ENCODE results near the gene MED27.

MED27 gene, protein sequence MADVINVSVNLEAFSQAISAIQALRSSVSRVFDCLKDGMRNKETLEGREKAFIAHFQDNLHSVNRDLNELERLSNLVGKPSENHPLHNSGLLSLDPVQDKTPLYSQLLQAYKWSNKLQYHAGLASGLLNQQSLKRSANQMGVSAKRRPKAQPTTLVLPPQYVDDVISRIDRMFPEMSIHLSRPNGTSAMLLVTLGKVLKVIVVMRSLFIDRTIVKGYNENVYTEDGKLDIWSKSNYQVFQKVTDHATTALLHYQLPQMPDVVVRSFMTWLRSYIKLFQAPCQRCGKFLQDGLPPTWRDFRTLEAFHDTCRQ

DNA sequence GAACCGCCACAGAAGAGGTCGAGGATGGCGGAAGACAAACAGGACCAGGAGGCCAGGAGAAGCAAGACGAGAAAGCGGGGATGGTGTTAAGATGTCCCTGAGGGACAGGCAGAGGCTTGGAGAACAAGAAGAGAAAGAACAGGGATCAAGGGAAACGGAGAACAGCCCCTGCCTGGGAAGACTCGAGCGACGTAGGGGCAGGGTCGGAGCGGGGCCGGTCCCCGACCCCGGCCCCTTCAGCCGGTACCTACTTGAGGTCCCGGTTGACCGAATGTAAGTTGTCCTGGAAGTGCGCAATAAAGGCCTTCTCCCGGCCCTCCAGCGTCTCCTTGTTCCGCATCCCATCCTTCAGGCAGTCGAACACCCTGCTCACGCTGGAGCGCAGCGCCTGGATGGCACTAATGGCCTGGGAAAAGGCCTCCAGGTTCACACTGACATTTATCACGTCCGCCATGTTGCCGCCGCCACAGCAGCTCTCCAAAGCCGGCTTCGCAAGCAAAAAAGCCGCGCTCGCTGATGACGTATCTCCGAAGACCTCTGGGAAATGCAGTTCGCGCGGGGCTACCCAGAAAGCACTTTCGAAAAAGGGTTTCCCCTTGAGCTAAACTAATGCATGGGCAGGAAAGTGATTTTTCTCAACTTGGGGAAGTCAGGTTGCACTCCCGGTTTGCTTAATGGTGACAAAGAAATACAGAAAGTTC is at the start of gene MED27:
MED27 (minus strand) TSS at position 477 of the 701 bp plus-strand sequence; CDS start at position 454, 23 bp downstream.
- DNase-seq, result peak; percentile 96

DNA sequence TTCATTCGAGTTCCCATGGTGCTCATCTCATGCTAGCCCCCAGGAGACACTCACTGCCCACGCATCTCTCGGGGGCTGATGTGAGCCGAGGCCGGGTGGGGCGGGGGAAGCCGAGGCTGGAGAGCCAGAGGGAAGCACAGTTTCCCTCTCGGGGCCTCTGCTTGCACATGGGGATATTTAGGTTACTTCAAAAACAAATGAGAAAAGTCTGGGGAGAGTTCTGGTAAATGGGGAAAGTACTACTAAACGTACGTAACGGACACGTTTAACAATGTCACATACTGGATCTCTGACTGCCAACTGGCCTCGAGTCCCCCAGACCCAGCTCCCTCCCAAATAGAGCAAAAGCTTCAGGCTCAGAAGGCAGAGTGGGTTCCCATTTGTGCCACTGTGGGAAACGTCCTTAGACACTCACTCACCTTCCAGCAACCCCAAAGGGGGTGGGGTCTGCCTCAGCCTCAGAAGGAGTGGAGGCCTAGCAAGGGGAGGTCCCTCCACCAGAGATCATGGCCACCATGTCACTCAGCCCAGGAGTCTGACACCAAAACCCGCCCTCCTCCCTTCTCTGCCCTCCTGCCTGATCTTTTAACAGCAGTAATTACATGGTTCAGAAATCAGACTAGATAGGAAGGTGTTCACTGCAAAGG is 48.3 kb upstream of the MED27 start:
- DNase-seq, result no peak

DNA sequence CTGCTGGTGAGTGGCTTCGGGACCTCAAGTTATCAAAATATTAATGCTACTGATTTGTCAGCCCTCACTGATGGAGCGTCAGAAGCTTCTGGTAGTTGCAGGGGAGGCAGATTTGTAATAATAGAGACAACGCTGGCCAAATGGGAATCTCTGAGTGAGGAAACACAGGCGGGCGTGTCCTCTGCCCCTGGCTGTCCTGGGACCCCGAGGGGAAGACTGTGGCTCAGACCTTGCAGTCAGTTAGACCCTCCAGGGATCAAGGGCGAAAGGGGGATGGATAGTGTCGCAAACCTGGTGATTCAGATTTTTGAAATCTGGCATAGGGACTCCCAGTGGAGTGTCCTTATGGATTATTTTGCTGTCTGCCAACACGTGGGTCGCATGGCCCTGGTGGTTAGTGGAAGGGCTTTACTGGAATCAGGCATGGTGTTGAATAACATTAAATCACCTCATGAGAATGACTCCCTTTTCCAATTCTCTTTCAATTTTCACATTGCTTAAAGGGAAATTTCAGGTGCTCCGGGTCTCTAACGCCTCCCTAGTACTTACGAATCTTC is 47.1 kb upstream of the MED27 start:
- no peak for DNase-seq

DNA sequence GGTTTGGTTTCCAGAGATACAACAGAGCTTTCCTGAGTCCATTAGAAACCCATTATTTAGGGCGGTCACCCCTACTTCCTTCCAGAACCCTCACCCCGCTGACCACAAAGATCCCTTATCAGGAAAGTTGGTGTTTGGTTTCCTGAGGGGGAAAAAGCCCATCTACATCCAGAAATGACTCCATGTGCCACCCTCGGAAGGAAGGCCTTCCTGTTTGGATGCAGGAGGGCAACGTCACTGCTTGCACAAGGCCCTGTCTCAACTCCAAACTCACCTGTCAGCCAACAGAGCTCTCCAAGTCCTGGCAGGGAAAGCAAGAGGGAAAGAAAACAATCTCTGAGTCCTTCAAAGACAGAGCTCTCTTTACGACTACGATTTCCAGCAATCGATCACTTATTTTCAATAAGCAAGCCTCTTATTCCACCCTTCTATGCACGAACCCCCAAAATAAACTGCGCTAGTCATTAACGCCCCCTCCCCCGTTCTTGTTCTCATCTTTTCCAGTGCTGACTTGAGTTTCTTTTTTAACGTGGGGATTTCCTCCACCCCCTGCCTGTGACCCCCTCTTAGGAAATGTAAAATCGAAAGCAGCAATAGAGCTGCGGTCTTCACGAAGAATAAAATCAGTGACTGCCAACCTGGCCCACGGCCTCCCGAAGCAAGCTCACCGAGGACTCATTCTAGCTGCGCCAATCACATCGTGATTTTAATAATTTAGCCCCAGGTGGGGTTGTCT is 46.4 kb upstream of the MED27 start:
- no peak for DNase-seq

DNA sequence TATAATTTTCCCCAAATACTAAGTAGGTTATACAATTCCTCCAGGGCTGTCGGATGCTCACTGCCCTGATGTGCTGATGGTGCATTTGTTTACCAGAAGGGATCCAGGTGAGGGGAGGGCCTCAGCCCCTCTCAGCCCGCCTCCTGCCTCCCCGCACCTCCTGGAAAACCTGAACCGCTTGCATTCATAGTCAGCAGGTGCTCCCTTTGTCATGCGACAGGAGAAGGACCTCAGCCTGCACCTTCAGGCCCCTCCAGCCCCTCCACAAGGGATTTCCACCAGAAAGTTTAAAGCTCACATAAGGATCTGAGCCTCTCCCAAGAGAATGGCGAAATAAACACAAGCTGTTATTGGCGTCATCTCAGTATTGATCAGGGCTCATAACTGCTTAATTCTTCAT is 45.7 kb upstream of the MED27 start:
- no peak for DNase-seq

DNA sequence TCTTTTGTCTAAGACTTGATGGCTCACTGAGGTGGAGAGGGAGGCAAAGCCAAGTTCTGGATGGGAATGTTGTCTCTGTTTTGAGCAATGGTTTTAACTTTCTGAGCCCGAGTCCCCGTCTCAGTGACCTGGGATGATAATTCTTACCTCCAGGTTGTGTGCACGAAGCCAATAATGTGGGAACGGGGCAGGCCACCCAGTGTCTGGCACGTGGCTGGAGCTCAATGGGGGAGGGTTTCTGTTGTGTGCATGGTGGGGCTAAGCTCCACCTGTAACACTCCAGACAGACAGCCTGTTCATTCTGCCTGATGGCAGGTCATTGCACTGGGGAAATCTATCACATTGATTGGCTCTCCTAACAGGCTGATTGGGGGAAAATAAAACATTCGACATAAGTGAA is 45.1 kb upstream of the MED27 start:
- no peak for DNase-seq

DNA sequence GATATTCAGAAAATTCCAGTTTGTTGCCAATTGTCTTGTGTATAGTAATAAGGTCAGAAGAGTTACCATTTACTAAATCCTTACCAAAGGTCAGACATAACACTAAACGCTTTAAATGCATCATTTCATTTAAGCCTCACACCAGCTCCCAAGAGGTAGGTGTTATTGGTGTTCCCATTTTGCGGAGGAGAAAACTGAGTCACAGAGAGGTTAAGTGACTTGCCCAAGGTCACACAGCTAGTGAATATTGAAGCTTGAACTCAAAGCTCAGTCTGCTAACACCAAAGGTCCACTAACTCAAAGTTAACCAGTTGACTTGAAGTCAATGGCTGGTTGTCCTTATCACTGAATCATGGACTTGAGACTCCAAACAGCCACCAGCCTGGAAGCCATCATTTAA is 41.4 kb upstream of the MED27 start:
- DNase-seq, result no peak

DNA sequence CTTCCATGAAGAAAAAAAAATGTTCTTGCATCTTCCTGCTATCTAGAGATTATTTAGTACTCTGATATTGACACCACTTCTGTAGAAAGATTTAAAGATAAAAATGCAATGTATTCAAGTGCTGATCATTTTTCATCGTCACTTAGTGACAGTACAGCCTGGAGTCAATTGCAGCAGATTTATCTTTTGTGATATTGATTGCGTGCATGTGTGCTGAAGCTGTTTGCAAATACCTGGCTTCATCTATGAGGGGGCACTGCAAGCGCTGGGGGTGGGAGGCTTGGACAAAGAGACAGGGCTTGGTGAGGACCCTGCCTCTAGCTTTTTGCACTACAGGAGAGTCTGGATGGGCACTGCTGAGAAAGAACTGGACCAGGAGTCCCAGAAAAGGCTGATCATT is 38.0 kb upstream of the MED27 start:
- no peak for DNase-seq

DNA sequence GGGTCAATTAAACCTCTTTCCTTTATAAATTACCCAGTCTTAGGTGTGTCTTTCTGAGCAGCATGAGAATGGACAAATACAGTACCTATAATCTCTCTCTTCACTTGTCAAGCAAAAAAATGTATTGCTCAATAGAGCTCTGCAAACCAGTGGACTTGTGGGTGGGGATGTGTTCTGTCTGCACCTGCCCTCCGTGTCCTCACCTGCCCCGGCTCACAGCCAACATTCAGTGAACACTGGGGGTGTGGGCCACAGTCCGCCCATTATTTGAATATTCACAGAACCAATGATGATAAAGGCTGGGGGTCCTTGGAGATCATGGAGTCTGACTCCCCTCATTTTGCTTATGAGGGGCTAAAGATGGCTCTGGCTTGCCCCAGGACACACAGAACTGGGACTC is 36.9 kb upstream of the MED27 start:
- DNase-seq, result no peak

DNA sequence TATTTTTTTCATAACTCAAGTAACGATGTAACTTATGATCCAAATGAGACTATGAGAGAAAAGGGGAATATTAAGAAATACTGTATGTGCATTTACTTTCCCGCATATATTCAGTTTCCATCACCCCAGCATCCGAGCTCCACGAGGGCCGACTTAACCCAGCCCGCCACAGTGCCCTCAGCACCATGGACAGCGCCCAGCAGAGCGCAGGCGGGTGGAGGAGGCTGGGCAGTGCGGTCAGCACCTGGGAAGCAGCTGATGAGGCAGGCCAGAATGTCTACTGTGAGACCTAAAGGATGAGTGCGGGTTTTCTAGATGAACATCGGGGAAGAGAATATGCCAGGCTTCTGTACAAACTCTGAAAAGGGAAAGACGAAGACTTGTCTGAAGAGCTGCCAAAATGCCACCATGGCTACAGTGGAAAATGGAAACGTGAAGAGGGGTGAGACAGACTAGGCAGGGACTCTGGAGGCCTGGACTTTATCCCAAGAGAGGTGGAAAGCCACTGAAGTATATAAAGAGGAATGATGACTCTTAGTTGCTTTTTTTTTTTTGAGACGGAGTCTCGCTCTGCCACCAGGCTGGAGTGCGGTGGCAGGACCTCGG is 34.5 kb upstream of the MED27 start:
- DNase-seq, result peak; percentile 8

DNA sequence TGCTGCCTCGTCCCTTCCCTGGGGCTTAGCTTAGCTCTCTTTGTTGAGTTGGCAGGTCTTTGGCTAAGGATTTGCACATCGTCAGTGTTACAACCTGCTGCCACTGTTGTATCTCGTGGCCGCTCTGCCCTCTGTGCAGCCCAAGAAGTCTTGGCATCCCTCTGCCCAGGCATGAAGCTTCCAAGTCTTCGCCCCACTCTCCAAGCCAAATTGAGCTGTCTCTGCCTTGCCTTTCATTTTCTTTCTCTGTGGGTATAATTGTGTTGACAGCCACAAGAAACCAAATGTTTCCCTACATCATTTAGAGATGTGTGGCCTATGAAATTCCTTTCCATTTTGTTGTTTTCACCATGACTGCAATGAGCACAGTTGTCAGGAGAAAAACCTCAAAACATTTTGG is 29.6 kb upstream of the MED27 start:
- no peak for DNase-seq

DNA sequence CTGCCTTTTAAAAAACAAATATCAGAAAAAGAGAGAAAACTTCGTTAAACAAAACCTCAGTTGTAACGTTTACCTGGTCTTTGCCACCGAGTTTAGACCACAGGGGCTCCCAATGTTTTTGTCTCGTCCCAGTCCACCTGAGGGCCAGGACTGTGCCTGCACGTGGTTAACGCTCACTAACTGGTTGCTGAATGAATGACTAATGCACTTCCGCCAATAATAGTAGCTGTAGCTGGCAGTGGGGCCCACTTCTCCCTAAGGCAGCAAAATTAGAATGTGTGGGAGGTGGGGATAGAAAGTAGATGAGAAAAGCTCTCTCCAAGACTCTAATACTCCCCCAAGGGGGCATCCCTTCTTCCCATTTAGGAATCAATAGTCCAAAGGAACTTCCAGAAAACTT is 29.1 kb upstream of the MED27 start:
- no peak for DNase-seq

DNA sequence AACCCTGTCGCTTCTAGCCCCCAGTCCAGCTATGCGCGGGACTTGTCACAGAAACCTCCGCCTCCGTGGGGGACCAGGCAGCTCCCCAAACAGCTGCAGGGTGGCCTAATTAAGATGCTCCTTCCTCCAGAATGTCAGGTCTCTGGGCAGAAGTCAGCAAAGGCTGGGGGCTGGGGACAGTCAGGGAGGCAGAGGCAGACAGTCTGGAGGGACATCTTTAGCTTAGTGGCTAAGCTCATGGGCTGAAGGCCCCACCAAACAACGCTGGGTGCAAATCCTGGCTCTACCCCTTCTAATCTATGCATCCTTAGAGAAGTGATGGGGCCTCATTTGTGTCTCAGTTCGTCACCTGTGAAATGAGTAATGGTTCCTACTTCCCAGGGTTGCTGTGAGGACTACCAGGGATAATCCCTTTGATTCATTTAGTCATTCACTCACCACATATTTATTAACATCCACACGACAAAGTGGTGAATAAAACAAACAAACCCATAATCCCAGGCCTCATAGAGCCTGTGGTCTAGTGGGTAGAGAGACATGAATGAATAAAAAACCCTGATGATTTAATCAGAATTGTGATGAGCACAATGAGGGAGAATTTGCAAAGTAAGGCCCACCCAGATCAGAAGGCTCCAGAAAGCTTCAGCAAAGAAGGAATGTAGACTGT is 20.2 kb upstream of the MED27 start:
- DNase-seq, result no peak

DNA sequence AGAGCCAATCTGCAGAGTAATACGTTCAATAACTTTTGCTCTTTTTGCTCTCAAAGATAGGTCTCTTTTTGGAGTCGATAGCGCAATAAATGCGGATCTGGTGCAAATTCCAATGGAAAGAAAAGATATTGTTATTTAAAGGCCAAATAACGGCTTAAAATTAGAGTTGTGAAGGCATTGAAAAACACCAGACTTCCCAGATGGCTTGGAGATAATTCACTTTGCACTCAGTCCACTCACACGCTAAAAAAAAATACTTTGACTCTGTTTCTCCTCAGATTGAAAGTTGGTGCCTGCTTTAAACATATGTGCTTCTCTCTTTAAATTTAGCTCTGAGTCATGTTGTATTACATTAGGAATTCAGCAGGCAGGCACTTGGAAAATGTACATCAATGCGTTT is 19.5 kb upstream of the MED27 start:
- no peak for DNase-seq

DNA sequence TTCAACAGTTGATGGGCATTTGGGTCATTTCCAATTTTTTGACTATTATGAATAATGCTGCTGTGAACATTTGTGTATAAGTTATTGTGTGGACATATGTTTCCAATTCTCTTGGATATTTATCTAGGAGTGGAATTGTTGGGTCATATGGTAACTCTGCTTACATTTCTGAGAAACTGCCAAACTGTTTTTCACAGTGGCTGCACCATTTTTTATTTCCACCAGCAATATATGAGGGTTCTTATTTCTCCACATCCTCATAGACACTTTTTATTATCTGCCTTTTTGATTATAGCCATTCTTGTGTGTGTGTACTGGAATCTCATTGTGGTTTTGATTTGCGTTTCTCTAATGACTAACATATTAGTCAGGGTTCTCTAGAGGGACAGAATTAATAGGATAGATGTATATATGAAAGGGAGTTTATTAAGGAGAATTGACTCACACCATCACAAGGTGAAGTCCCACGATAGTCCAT is 14.7 kb upstream of the MED27 start:
- peak; percentile 30 for DNase-seq

DNA sequence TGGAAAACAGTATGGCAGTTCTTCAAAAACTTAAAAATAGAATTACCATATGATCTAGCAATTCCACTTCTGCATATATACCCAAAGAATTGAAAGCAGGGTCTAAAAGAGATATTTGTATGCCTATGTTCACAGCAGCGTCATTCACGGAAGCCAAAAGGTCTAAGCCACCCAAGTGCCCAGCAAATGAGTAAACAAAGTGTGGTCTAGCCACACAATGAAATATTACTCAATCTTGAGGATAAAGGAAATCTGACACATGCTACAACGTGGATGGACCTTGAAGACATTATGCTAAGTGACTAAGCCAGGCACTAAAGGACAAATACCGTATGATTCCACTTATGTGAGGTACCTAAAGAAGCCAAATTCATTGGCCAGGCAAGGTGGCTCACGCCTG is 11.1 kb upstream of the MED27 start:
- DNase-seq, result no peak

DNA sequence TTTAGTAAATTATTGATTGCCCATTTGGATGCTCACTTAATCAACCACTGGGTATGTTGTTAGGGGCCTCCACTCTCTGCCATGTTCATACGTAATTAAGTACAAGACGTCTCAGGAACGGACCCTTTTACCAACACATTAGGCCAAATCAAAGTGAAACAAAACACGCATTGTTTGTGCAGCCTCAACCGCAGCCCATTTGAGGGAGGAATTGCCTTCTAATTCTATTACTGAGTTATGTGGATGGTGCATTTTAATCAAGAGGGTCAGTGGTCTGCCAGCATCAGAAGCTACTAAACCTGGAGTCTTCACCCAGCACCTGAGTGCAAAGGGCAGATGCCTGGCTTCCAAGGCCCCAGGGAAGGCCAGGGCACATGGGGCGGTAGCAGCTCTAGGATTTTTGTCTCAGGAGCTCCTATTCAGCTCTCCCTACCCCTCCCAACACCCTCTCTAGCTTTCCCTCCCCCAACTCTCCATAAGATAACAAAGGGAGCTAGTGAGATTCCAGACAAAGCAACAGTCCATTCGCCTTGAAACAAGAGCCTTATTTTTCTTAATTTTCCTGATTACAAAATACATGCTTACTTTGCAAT is 7.9 kb upstream of the MED27 start:
- DNase-seq, result no peak

DNA sequence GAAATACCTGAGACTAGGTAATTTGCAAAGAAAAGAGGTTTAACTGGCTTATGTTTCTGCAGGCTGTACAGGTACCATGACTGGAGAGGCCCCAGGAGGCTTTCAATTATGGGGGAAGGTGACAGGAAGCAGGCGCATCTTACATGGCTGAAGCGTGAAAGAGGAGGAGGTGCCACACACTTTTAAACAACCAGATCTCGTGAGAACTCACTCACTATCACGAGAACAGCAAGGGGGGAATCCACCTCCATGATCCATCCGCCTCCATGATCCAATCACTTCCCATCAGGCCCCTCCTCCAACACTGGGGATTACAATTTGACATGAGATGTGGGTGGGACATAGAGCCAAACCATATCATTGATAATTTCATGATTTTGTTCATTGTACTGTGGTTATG is 2.5 kb upstream of the MED27 start:
- DNase-seq, result no peak

DNA sequence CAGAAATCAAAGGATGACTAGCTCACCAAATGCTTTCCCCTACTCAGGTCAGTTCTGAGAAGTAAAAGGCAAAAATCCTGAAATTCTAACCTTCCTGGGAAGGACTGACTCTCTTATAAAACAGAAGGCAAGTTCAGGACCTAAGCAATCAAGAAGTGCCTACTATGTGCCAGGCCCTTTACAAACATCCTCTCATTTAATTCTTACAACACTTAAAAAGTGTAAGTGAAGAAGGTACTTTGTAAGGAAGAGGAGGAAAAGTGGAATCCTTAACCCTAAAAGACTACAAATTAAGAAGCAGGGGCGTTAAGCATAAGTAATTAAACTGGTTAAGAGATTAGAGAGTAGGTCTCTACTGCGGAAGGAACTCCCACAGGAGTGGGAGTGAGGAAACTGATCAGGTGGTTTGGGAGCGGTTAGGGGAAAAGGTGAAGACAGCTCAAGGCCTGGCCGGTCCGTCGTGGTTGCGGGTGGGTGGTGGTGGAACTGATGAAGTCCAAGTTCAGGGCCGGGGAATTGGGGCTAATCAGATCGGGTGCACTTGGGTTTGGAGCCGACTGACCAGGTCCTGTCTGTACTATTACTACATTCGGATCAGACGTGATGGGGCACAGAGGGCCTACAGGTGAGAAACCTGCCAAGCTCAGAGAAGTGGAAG is 839 bp downstream of the MED27 start:
- DNase-seq, result no peak

DNA sequence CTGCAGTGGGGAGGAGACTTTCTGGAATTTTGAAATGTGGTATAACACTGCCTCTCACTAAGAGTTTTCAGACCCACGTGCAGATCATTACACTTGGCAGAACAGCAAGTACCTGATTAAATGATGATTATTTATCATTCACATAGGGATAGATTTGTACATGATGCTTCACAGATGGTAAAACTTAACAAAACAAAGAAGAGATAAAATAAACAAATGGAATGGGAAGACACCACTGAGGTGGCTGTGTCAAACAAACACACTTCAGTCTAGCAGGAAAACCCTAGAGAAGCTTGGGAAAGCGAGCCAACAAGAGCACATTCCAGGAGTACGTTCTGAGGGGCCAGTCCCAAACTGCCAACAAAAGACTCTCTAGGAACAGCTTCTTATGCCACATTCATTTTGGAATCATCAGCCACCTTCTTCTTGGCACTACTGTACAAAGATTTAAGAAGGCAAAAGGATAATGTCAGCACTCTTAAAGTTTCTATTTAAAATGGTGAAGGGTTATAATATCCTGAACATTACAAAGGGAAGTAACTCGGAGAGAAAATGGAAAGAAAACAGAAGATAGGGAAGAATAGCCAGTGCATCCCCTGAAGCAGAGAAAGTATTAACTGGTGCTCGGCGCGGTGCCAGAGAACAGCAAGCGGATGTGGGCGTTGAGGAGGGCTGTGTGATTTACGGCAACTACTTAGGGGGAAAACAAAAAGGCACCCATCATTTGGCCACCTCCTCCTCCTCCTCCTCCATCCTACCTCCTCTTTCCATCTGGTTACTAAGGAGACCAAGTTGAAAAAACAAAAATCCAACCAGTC is 1.6 kb downstream of the MED27 start:
- no peak for DNase-seq
